HepG2 (cell line): ENCODE measurements around the gene CTDSP1. TPM values are rescaled to one million over a fixed set of nuclear protein-coding genes. Genes with fewer than 3 reads are reported as not detected.

Source experiments
- AKAP8 ChIP-seq: sonication (generic); formaldehyde crosslinking; IDR thresholded peaks from 2 replicates; pipeline ENCODE4 v1.5.1; 2020; ENCODE audit warnings: mild to moderate bottlenecking, missing genetic modification reagents
- ARNT2 ChIP-seq: sonication (generic); formaldehyde crosslinking; IDR thresholded peaks from 2 replicates; pipeline ENCODE4 v1.8.0; 2022; ENCODE audit warnings: mild to moderate bottlenecking, low read depth, missing genetic modification reagents, moderate library complexity
- BRD4 ChIP-seq: sonication (generic); formaldehyde crosslinking; IDR thresholded peaks from 2 replicates; pipeline ENCODE4 v1.4.0; 2020; ENCODE audit warnings: missing genetic modification reagents
- CHD2 ChIP-seq: IDR thresholded peaks from 2 replicates; pipeline ENCODE4 v1.6.1; 2011; ENCODE audit warnings: low read depth, low read length, improper control_type of control experiment
- DRAP1 ChIP-seq: IDR thresholded peaks from 2 replicates; pipeline ENCODE4 v1.6.1; 2016; ENCODE audit warnings: missing genetic modification reagents, missing compliant biosample characterization
- HDAC6 ChIP-seq: fragments of 200-600 bp; sonication (generic); IDR thresholded peaks from 2 replicates; pipeline ENCODE4 v1.7.0; 2017; ENCODE audit warnings: mild to moderate bottlenecking, antibody characterized with exemption, low read length, low read depth
- IKZF5 ChIP-seq: IDR thresholded peaks from 2 replicates; pipeline ENCODE4 v1.6.1; 2018; ENCODE audit warnings: missing genetic modification reagents, mild to moderate bottlenecking, missing compliant biosample characterization
- JUN ChIP-seq: sonication (generic); formaldehyde crosslinking; IDR thresholded peaks from 2 replicates; pipeline ENCODE4 v1.4.0; 2020; ENCODE audit warnings: mild to moderate bottlenecking, missing genetic modification reagents
- KDM3A ChIP-seq: IDR thresholded peaks from 2 replicates; pipeline ENCODE4 v1.6.1; 2018; ENCODE audit warnings: low read depth, missing compliant biosample characterization
- KLF11 ChIP-seq: IDR thresholded peaks from 2 replicates; pipeline ENCODE4 v1.6.1; 2016; ENCODE audit warnings: missing compliant biosample characterization
- MAX ChIP-seq: IDR thresholded peaks from 2 replicates; pipeline ENCODE4 v1.6.1; 2012; ENCODE audit warnings: inconsistent platforms
- MTF2 ChIP-seq: sonication (generic); formaldehyde crosslinking; IDR thresholded peaks from 2 replicates; pipeline ENCODE4 v1.5.0; 2020; ENCODE audit warnings: missing genetic modification reagents, borderline replicate concordance
- MXD3 ChIP-seq: IDR thresholded peaks from 2 replicates; pipeline ENCODE4 v1.6.1; 2016; ENCODE audit warnings: mild to moderate bottlenecking, missing biosample characterization, missing genetic modification reagents
- PAWR ChIP-seq: sonication (generic); formaldehyde crosslinking; IDR thresholded peaks from 2 replicates; pipeline ENCODE4 v1.4.0; 2020; ENCODE audit warnings: missing genetic modification reagents, mild to moderate bottlenecking, borderline replicate concordance
- PLSCR1 ChIP-seq: sonication (generic); formaldehyde crosslinking; IDR thresholded peaks from 2 replicates; pipeline ENCODE4 v1.5.0; 2020; ENCODE audit warnings: missing genetic modification reagents, mild to moderate bottlenecking, borderline replicate concordance
- RBM39 ChIP-seq: fragments of 200-400 bp; formaldehyde crosslinking; IDR thresholded peaks from one replicate; pipeline ENCODE4 v1.6.1; 2018; ENCODE audit warnings: antibody characterized with exemption, mild to moderate bottlenecking, low read depth, low read length; ENCODE audit not compliant: poor library complexity, severe bottlenecking
- SALL1 ChIP-seq: sonication (generic); formaldehyde crosslinking; IDR thresholded peaks from 2 replicates; pipeline ENCODE4 v1.8.0; 2022; ENCODE audit warnings: mild to moderate bottlenecking, missing genetic modification reagents
- ZBTB25 ChIP-seq: IDR thresholded peaks from 2 replicates; pipeline ENCODE4 v1.6.1; 2018; ENCODE audit warnings: missing genetic modification reagents
- ZNF101 ChIP-seq: sonication (generic); formaldehyde crosslinking; IDR thresholded peaks from 2 replicates; pipeline ENCODE4 v1.4.0; 2020; ENCODE audit warnings: mild to moderate bottlenecking, low read depth, missing genetic modification reagents, borderline replicate concordance
- ZNF296 ChIP-seq: sonication (generic); formaldehyde crosslinking; conservative IDR thresholded peaks from 2 replicates; pipeline ENCODE4 v1.5.0; 2020; ENCODE audit warnings: mild to moderate bottlenecking, missing genetic modification reagents
- ZNF441 ChIP-seq: sonication (generic); formaldehyde crosslinking; IDR thresholded peaks from 2 replicates; pipeline ENCODE4 v1.7.0; 2021; ENCODE audit warnings: missing genetic modification reagents, borderline replicate concordance
- ZNF598 ChIP-seq: sonication (generic); formaldehyde crosslinking; IDR thresholded peaks from 2 replicates; pipeline ENCODE4 v1.5.1; 2020; ENCODE audit warnings: mild to moderate bottlenecking, missing genetic modification reagents, borderline replicate concordance
- ZNF7 ChIP-seq: IDR thresholded peaks from 2 replicates; pipeline ENCODE4 v1.6.1; 2016; ENCODE audit warnings: missing biosample characterization, missing genetic modification reagents
- ZNF781 ChIP-seq: sonication (generic); formaldehyde crosslinking; IDR thresholded peaks from 2 replicates; pipeline ENCODE4 v1.5.1; 2020; ENCODE audit warnings: borderline replicate concordance, mild to moderate bottlenecking, missing genetic modification reagents; ENCODE audit errors: not compliant biosample characterization
- ZNF841 ChIP-seq: sonication (generic); formaldehyde crosslinking; IDR thresholded peaks from 2 replicates; pipeline ENCODE4 v1.8.1; 2023; ENCODE audit warnings: missing genetic modification reagents, borderline replicate concordance
- ZNF891 ChIP-seq: sonication (generic); formaldehyde crosslinking; IDR thresholded peaks from 2 replicates; pipeline ENCODE4 v1.5.0; 2020; ENCODE audit warnings: mild to moderate bottlenecking, missing genetic modification reagents
- ZSCAN22 ChIP-seq: sonication (generic); formaldehyde crosslinking; IDR thresholded peaks from 2 replicates; pipeline ENCODE4 v1.4.0; 2020; ENCODE audit warnings: mild to moderate bottlenecking, missing genetic modification reagents
- polyA plus RNA-seq, 8 experiments: library from polyadenylated mRNA; depleted of rRNA in 3 of 8; stranded (reverse) in 7 of 8; unstranded in 1 of 8; fragments of >200 nt; fragmentation: Illumina TruSeq in 4 of 8; extraction: Trizol in 4 of 8; gene quantifications; 2 replicates each; pipeline versions ENCODE4 v1.2.1 to v1.2.3, GENCODE V29; 2011 to 2016; ENCODE audit warnings: low read depth in 4 of 8, missing spikeins in 1 of 8, mixed read lengths in 1 of 8; ENCODE audit not compliant: insufficient read depth in 1 of 8
- total RNA-seq, 5 experiments: library from RNA; depleted of rRNA; stranded (reverse); fragments of >200 nt; fragmentation: Illumina TruSeq; extraction: Trizol; gene quantifications; 2 replicates each; pipeline ENCODE4 v1.2.3, GENCODE V29; 2016; ENCODE audit warnings: low read depth in 1 of 5

Gene CTDSP1
- total and polyA plus RNA-seq, 2 of the 13 experiments (the other 11 are each of a cell fraction or from before 2014, with no cell fraction given): 91.0 to 268 TPM

- TF ChIP-seq ZNF841 (CRISPR knock-in tag): no peak; the same call in 1 of the 2 replicates
- TF ChIP-seq IKZF5 (CRISPR knock-in tag): peak; percentile 98
- peak; percentile 80; the same call in 1 of the 2 replicates for TF ChIP-seq PAWR (CRISPR knock-in tag)
- no peak for TF ChIP-seq MTF2
- TF ChIP-seq ZNF7 (CRISPR knock-in tag): no peak
- no peak for TF ChIP-seq ZNF781 (CRISPR knock-in tag)
- peak; percentile 81 for TF ChIP-seq ZBTB25 (CRISPR knock-in tag)
- peak; percentile 99 for TF ChIP-seq DRAP1 (CRISPR knock-in tag)
- peak; percentile 38; the same call in 1 of the 2 replicates for TF ChIP-seq ZNF441 (CRISPR knock-in tag)
- TF ChIP-seq JUN (CRISPR knock-in tag): peak; percentile 54; the same call in 1 of the 2 replicates
- peak; percentile 97 for TF ChIP-seq AKAP8 (CRISPR knock-in tag)
- TF ChIP-seq ZSCAN22: no peak; the same call in 1 of the 2 replicates
- TF ChIP-seq RBM39: peak; percentile 20
- no peak; the same call in 1 of the 2 replicates for TF ChIP-seq ZNF101 (CRISPR knock-in tag)
- TF ChIP-seq ZNF296: peak; percentile 57; the same call in 1 of the 2 replicates
- peak; percentile 82 for TF ChIP-seq SALL1 (CRISPR knock-in tag)
- peak; percentile 54; the same call in 1 of the 2 replicates for TF ChIP-seq KDM3A
- TF ChIP-seq MAX: no peak
- TF ChIP-seq BRD4: peak; percentile 91
- 0 out of 2 replicates have a peak, but pooled peaks have one; percentile 46 for TF ChIP-seq HDAC6
- TF ChIP-seq ZNF891: peak; percentile 14; the same call in 1 of the 2 replicates
- TF ChIP-seq ZNF598 (CRISPR knock-in tag): no peak
- TF ChIP-seq CHD2: no peak; the same call in 1 of the 2 replicates
- no peak; the same call in 1 of the 2 replicates for TF ChIP-seq KLF11 (CRISPR knock-in tag)
- TF ChIP-seq ARNT2 (CRISPR knock-in tag): no peak
- TF ChIP-seq MXD3 (CRISPR knock-in tag): peak; percentile 81; the same call in 1 of the 2 replicates
- TF ChIP-seq PLSCR1 (CRISPR knock-in tag): no peak
Measured at GRCh38 chr2:218397820-218398436, 1.7 kb upstream of the CTDSP1 start (continued).
